Sigmoid colon (tissue), 7 donors: Measurements from ENCODE around the gene SREBF2. TPM values are rescaled to one million over a fixed set of nuclear protein-coding genes. Genes with fewer than 3 reads are reported as not detected.
A peak's percentile ranks its signal among the peaks of the same experiment; 100 is the strongest.

Experiments
- DNase-seq: peaks from one replicate; pipeline ENCODE4 v3.0.0-alpha.2; 2019
- H3K27ac ChIP-seq, 4 donors: fragments of 200-600 bp; sonication (generic); one replicate each; pipeline ENCODE4 v1.5.1; 2016 to 2019; ENCODE audit warnings: mild to moderate bottlenecking in 1 of 4
- H3K27me3 ChIP-seq, 3 donors: fragments of 200-600 bp; sonication (generic); one replicate each; pipeline ENCODE4 v1.5.1; 2019; ENCODE audit warnings: mild to moderate bottlenecking in 1 of 3
- H3K36me3 ChIP-seq, 4 donors: fragments of 200-600 bp; sonication (generic); one replicate each; pipeline ENCODE4 v1.5.1; 2016 to 2019
- H3K4me1 ChIP-seq, 4 donors: fragments of 200-600 bp; sonication (generic); one replicate each; pipeline ENCODE4 v1.5.1; 2017 to 2019
- H3K4me3 ChIP-seq, 4 donors: fragments of 200-600 bp; sonication (generic); one replicate each; pipeline ENCODE4 v1.5.1; 2017 to 2019; ENCODE audit warnings: mild to moderate bottlenecking in 2 of 4, moderate library complexity in 1 of 4
- H3K9me3 ChIP-seq, 4 donors: fragments of 200-600 bp in 3 of 4; sonication (generic) in 3 of 4; one replicate each; pipeline versions ENCODE4 v1.5.1 to v1.6.1; 2013 to 2019
- CTCF ChIP-seq, 4 experiments: fragments of 450-650 bp in 3 of 4; fragments of 200-600 bp in 1 of 4; IDR thresholded peaks; one replicate each; pipeline ENCODE4 v1.5.1; 2016 to 2019; ENCODE audit warnings: antibody characterized with exemption in 4 of 4, mild to moderate bottlenecking in 3 of 4, moderate library complexity in 2 of 4
- EP300 ChIP-seq, 4 donors: sonication (generic); formaldehyde crosslinking; IDR thresholded peaks; one replicate each; pipeline ENCODE4 v1.6.1; 2017; ENCODE audit warnings: antibody characterized with exemption in 4 of 4
- POLR2A ChIP-seq, 2 donors: fragments of 450-650 bp; IDR thresholded peaks; one replicate each; pipeline ENCODE4 v1.6.1; 2016; ENCODE audit warnings: antibody characterized with exemption in 2 of 2, mild to moderate bottlenecking in 2 of 2, moderate library complexity in 2 of 2
- POLR2AphosphoS5 ChIP-seq, 4 donors: sonication (generic); formaldehyde crosslinking; IDR thresholded peaks; one replicate each; pipeline ENCODE4 v1.6.1; 2017; ENCODE audit warnings: antibody characterized with exemption in 4 of 4
- WGBS, 2 donors: extraction: QIAGEN DNeasy Blood & Tissue Kit; methylation state at CpG; one replicate each; pipeline ENCODE4 v1.1.7; 2013; 5-methylcytosine and 5-hydroxymethylcytosine counted together
- intact Hi-C: fragments of 100-400 bp; cut with DNase I; formaldehyde crosslinking; loops from one replicate; pipeline ENCODE4 v1.15.1; 2023
- polyA plus RNA-seq, 3 donors: library from polyadenylated mRNA; stranded (reverse); fragments of 200-250 nt; gene quantifications; one replicate each; pipeline ENCODE4 v1.2.3, GENCODE V29; 2013
- total RNA-seq, 4 donors: library from RNA; depleted of rRNA; stranded (reverse); fragments of >200 nt; gene quantifications; one replicate each; pipeline ENCODE4 v1.1.0, GENCODE V29; 2016
- donor health status: healthy with polysubstance abuse.
- donor health status: Bipolar disorder and iron deficiency.
- donor health status: healthy.

The SREBF2 gene
- total and polyA plus RNA-seq, 7 donors = 13.8 to 132 (median 25.3) TPM

GRCh38 chr22:41920271-41920976 lies 87.5 kb downstream of the SREBF2 start:
- WGBS, 2 donors = 48% methylated on average over 21 of the region's 21 CpGs
- no peak for TF ChIP-seq POLR2AphosphoS5 (IDR thresholded peaks at IDR 0.05)
- DNase-seq = no peak
- peak overlapping the region in 3 of 4 donors; percentile 33 to 52 (median 51) for H3K4me3 ChIP-seq
- H3K36me3 ChIP-seq = no peaks in the 10 kb centered on the region
- H3K9me3 ChIP-seq = no peaks in the 10 kb centered on the region
- intact Hi-C loops = no loop called here
- peaks cover 0 to 16% (median 15%) of the 10 kb centered on the region in 4 donors for H3K4me1 ChIP-seq
- peaks cover 12 to 63% (median 62%) of the 10 kb centered on the region in 3 donors for H3K27me3 ChIP-seq
- H3K27ac ChIP-seq = no peak overlapping the region

- Histone ChIP-seq H3K4me1 (peaks cover 0 to 26% (median 25%) of the 10 kb centered on the region in 4 donors), H3K27ac (no peak overlapping the region), H3K27me3 (peaks cover 13 to 61% (median 58%) of the 10 kb centered on the region in 3 donors), H3K9me3 (no peaks in the 10 kb centered on the region), H3K36me3 (no peaks in the 10 kb centered on the region), H3K4me3 (no peak overlapping the region)
- WGBS, 2 donors = 69 to 87% methylated on average over 5 of the region's 5 CpGs
- no peak for DNase-seq
- intact Hi-C loops = no loop called here
- TF ChIP-seq CTCF (IDR thresholded peaks at IDR 0.05) (no peak), POLR2A (IDR thresholded peaks at IDR 0.05) (no peak), POLR2AphosphoS5 (IDR thresholded peaks at IDR 0.05) (no peak), EP300 (IDR thresholded peaks at IDR 0.05) (no peak)
Observed at GRCh38 chr22:41922328-41922727, 89.4 kb downstream of the SREBF2 start.

- intact Hi-C loops = no loop called here
- H3K4me1 ChIP-seq = peaks cover 0 to 26% (median 25%) of the 10 kb centered on the region in 4 donors
- H3K4me3 ChIP-seq = no peak overlapping the region
- WGBS, 2 donors = 88 to 90% methylated on average over 4 of the region's 4 CpGs
- no peak for TF ChIP-seq POLR2AphosphoS5 (IDR thresholded peaks at IDR 0.05)
- no peak for TF ChIP-seq EP300 (IDR thresholded peaks at IDR 0.05)
- TF ChIP-seq POLR2A (IDR thresholded peaks at IDR 0.05) = no peak
- TF ChIP-seq CTCF (IDR thresholded peaks at IDR 0.05) = no peak
- DNase-seq = no peak
- no peak overlapping the region for H3K27ac ChIP-seq
- no peaks in the 10 kb centered on the region for H3K36me3 ChIP-seq
- H3K27me3 ChIP-seq = peaks cover 13 to 53% (median 51%) of the 10 kb centered on the region in 3 donors
- H3K9me3 ChIP-seq = no peaks in the 10 kb centered on the region
Observed at GRCh38 chr22:41922940-41923594, 90.2 kb downstream of the SREBF2 start.

- intact Hi-C loops = no loop called here
- H3K27ac ChIP-seq = no peak overlapping the region
- 86 to 88% methylated on average over 14 of the region's 14 CpGs for WGBS, 2 donors
- H3K36me3 ChIP-seq = no peaks in the 10 kb centered on the region
- no peaks in the 10 kb centered on the region for H3K9me3 ChIP-seq
- no peak for DNase-seq
- no peak overlapping the region for H3K4me3 ChIP-seq
- TF ChIP-seq POLR2A (IDR thresholded peaks at IDR 0.05) (no peak), CTCF (IDR thresholded peaks at IDR 0.05) (no peak), EP300 (IDR thresholded peaks at IDR 0.05) (no peak)
- peaks cover 13 to 46% (median 45%) of the 10 kb centered on the region in 3 donors for H3K27me3 ChIP-seq
- peaks cover 0 to 26% (median 25%) of the 10 kb centered on the region in 4 donors for H3K4me1 ChIP-seq
Observed at GRCh38 chr22:41923595-41924276, 90.8 kb downstream of the SREBF2 start.
